Vagina (tissue), 2 donors: ENCODE data around the gene FGF14.

ENCODE experiments used
- POLR2A ChIP-seq, 2 donors: fragments of 450-650 bp; IDR thresholded peaks; one replicate each; pipeline ENCODE4 v1.6.1; 2017; ENCODE audit warnings: antibody characterized with exemption in 2 of 2, mild to moderate bottlenecking in 2 of 2, moderate library complexity in 2 of 2
- TF ChIP-seq, protein P1 (sequence below), 3 experiments: fragments of 450-650 bp in 2 of 3; fragments of 200-600 bp in 1 of 3; sonication (generic) in 1 of 3; IDR thresholded peaks; one replicate each; pipeline ENCODE4 v1.5.1; 2017 to 2019; ENCODE audit warnings: antibody characterized with exemption in 3 of 3, mild to moderate bottlenecking in 2 of 3, moderate library complexity in 2 of 3

DNA sequence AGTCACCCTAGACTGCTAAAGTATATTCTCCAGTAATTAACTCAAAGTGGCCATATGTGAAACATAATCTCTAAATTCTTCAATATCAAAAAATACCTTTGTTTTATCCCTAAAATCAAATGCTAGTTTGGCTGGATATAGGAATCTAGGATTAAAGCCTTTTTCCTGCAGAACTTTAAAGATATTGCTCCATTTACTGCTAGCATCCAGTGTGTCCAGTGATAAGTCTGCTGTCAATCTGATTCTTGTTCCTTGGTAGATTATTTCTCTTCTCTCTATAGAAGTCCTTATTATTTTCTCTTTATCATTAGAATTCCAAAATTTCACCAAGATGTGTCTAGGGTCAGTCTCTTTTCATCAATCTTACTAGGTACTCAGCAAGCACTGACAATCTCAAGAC is 384.6 kb downstream of the FGF14 start:
- TF ChIP-seq, protein P1, sequence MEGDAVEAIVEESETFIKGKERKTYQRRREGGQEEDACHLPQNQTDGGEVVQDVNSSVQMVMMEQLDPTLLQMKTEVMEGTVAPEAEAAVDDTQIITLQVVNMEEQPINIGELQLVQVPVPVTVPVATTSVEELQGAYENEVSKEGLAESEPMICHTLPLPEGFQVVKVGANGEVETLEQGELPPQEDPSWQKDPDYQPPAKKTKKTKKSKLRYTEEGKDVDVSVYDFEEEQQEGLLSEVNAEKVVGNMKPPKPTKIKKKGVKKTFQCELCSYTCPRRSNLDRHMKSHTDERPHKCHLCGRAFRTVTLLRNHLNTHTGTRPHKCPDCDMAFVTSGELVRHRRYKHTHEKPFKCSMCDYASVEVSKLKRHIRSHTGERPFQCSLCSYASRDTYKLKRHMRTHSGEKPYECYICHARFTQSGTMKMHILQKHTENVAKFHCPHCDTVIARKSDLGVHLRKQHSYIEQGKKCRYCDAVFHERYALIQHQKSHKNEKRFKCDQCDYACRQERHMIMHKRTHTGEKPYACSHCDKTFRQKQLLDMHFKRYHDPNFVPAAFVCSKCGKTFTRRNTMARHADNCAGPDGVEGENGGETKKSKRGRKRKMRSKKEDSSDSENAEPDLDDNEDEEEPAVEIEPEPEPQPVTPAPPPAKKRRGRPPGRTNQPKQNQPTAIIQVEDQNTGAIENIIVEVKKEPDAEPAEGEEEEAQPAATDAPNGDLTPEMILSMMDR (IDR thresholded peaks at IDR 0.05), result no peak
- TF ChIP-seq POLR2A (IDR thresholded peaks at IDR 0.05), result no peak
